Measurements from ENCODE around the gene FGGY.

DNA sequence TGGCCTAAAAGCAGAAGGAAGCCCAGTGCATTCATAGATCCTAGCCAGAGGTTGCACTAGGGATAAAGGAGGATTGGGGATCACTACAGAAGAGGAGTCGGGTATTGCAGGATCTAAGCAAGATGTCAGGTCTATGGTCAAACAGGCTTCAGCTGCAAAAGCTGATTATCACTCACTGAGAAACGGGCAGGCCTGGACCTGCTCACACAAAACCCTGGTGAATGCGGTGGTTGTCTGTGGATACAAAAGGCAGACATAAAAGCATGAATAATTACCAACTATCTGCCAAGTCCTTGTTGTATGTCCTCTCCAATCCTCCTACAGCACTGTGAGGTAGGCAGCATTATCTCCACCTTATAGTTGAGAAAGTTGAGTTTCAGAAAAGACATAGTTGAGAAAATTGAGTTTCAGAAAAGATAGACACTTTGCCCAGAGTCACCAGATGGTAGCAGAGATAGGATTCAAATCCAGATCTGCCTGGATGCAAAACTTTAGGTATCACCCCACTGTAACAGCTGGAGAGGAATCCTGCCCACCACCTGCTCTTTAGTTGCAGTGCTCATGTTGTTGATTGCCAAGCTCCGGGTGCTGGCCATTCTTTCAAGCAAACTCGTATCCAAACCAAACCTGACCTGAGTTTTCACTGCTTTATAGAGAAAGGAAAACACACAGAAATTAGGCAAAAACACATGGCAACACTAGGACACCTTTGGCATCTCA is 468.3 kb downstream of the FGGY start:
- TF ChIP-seq EZH2 (IDR thresholded peaks at IDR 0.05; ENCODE audit: borderline replicate concordance, low read length), result no peak
- TF ChIP-seq, protein P1, sequence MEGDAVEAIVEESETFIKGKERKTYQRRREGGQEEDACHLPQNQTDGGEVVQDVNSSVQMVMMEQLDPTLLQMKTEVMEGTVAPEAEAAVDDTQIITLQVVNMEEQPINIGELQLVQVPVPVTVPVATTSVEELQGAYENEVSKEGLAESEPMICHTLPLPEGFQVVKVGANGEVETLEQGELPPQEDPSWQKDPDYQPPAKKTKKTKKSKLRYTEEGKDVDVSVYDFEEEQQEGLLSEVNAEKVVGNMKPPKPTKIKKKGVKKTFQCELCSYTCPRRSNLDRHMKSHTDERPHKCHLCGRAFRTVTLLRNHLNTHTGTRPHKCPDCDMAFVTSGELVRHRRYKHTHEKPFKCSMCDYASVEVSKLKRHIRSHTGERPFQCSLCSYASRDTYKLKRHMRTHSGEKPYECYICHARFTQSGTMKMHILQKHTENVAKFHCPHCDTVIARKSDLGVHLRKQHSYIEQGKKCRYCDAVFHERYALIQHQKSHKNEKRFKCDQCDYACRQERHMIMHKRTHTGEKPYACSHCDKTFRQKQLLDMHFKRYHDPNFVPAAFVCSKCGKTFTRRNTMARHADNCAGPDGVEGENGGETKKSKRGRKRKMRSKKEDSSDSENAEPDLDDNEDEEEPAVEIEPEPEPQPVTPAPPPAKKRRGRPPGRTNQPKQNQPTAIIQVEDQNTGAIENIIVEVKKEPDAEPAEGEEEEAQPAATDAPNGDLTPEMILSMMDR (conservative IDR thresholded peaks at IDR 0.05 in 1 of 2, IDR thresholded peaks at IDR 0.05 in 1 of 2; ENCODE audit: extremely low read depth in 1 of 2, insufficient read depth in 1 of 2, low read depth in 1 of 2, low read length in 2 of 2), result no peak
